ENCODE results near the gene KCNT2.

DNA sequence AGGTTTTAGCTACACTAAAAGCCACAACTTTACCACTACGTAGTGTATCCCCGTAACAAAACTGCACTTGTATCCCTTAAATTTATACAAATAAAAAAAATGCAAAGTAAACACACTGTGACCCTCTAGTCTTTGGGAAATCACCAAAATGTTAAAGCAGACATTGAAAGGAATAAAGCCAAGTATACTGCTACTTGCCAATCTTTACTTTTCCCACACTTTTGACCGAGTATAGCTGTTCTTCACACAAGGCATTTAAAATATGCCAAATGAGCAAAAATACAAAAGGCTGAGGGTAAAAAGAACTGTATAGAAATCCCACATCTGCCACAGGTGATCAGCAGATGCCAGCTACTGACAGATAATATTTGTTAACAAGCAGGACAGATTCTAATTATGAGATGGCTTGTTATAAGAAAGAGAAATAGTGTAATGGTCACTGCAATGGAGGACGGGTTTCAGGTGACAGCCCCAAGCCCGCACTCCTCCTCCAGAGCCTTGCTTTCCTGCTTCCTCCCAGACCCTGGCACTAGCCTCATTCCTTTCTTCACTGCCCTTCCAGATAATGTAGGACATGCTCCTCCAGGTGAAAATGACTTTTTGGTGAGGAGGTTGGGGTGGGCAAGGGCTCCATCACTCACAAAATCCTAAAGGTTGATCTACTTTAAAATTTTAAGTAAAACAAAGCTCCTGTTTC lies 18.1 kb downstream of the KCNT2 start:
- TF ChIP-seq, protein P1, sequence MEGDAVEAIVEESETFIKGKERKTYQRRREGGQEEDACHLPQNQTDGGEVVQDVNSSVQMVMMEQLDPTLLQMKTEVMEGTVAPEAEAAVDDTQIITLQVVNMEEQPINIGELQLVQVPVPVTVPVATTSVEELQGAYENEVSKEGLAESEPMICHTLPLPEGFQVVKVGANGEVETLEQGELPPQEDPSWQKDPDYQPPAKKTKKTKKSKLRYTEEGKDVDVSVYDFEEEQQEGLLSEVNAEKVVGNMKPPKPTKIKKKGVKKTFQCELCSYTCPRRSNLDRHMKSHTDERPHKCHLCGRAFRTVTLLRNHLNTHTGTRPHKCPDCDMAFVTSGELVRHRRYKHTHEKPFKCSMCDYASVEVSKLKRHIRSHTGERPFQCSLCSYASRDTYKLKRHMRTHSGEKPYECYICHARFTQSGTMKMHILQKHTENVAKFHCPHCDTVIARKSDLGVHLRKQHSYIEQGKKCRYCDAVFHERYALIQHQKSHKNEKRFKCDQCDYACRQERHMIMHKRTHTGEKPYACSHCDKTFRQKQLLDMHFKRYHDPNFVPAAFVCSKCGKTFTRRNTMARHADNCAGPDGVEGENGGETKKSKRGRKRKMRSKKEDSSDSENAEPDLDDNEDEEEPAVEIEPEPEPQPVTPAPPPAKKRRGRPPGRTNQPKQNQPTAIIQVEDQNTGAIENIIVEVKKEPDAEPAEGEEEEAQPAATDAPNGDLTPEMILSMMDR (IDR thresholded peaks at IDR 0.05) = no peak
- TF ChIP-seq, protein P2, sequence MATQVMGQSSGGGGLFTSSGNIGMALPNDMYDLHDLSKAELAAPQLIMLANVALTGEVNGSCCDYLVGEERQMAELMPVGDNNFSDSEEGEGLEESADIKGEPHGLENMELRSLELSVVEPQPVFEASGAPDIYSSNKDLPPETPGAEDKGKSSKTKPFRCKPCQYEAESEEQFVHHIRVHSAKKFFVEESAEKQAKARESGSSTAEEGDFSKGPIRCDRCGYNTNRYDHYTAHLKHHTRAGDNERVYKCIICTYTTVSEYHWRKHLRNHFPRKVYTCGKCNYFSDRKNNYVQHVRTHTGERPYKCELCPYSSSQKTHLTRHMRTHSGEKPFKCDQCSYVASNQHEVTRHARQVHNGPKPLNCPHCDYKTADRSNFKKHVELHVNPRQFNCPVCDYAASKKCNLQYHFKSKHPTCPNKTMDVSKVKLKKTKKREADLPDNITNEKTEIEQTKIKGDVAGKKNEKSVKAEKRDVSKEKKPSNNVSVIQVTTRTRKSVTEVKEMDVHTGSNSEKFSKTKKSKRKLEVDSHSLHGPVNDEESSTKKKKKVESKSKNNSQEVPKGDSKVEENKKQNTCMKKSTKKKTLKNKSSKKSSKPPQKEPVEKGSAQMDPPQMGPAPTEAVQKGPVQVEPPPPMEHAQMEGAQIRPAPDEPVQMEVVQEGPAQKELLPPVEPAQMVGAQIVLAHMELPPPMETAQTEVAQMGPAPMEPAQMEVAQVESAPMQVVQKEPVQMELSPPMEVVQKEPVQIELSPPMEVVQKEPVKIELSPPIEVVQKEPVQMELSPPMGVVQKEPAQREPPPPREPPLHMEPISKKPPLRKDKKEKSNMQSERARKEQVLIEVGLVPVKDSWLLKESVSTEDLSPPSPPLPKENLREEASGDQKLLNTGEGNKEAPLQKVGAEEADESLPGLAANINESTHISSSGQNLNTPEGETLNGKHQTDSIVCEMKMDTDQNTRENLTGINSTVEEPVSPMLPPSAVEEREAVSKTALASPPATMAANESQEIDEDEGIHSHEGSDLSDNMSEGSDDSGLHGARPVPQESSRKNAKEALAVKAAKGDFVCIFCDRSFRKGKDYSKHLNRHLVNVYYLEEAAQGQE (IDR thresholded peaks at IDR 0.05; ENCODE audit: insufficient read depth in 1 of 2, low read depth in 2 of 2, low read length in 1 of 2) = no peak
